Stomach (tissue), 9 donors: ENCODE data around the gene SMTNL2. TPM values are rescaled to one million over a fixed set of nuclear protein-coding genes. Genes with fewer than 3 reads are reported as not detected.

Experiments used
- DNase-seq, 2 donors: peaks; one replicate each; pipeline versions ENCODE4 v3.0.0 to v3.0.0-alpha.2; 2013 to 2019
- H3K27ac ChIP-seq, 5 donors: fragments of 200-600 bp in 4 of 5; sonication (generic) in 4 of 5; one replicate each; pipeline ENCODE4 v1.5.1; 2013 to 2019; ENCODE audit warnings: mild to moderate bottlenecking in 1 of 5, moderate library complexity in 1 of 5
- H3K27me3 ChIP-seq, 3 donors: fragments of 200-600 bp; sonication (generic); one replicate each; pipeline ENCODE4 v1.5.1; 2017 to 2019; ENCODE audit warnings: mixed run types in 1 of 3
- H3K36me3 ChIP-seq, 4 donors: fragments of 200-600 bp; sonication (generic); 1 replicate in 3 of 4; 2 replicates in 1 of 4; pipeline ENCODE4 v1.5.1; 2016 to 2019
- H3K4me1 ChIP-seq, 4 donors: fragments of 200-600 bp; sonication (generic); one replicate each; pipeline ENCODE4 v1.5.1; 2016 to 2019
- H3K4me3 ChIP-seq, 4 donors: fragments of 200-600 bp; sonication (generic) in 3 of 4; one replicate each; pipeline ENCODE4 v1.5.1; 2016 to 2019; ENCODE audit warnings: mild to moderate bottlenecking in 1 of 4
- H3K9me3 ChIP-seq, 4 donors: fragments of 200-600 bp; sonication (generic); one replicate each; pipeline ENCODE4 v1.5.1; 2016 to 2019
- EP300 ChIP-seq: sonication (generic); formaldehyde crosslinking; IDR thresholded peaks from one replicate; pipeline ENCODE4 v1.6.1; 2017; ENCODE audit warnings: antibody characterized with exemption
- POLR2A ChIP-seq, 4 donors: fragments of 450-650 bp; IDR thresholded peaks; one replicate each; pipeline ENCODE4 v1.6.1; 2016; ENCODE audit warnings: antibody characterized with exemption in 4 of 4, control low read depth in 2 of 4, mild to moderate bottlenecking in 1 of 4, moderate library complexity in 1 of 4
- POLR2AphosphoS5 ChIP-seq, 3 donors: sonication (generic); formaldehyde crosslinking; IDR thresholded peaks; one replicate each; pipeline ENCODE4 v1.6.1; 2016; ENCODE audit warnings: antibody characterized with exemption in 3 of 3
- WGBS, 5 donors: extraction: QIAGEN DNeasy Blood & Tissue Kit in 3 of 5; methylation state at CpG; one replicate each; pipeline versions ENCODE4 v1.1.5 to v1.1.7; 2013 to 2018; 5-methylcytosine and 5-hydroxymethylcytosine counted together
- intact Hi-C: fragments of 100-400 bp; cut with DNase I; formaldehyde crosslinking; loops from one replicate; pipeline ENCODE4 v1.15.1; 2023; ENCODE audit warnings: low total_unique reads
- polyA plus RNA-seq, 3 donors: library from polyadenylated mRNA; stranded (reverse); fragments of 200-250 nt; gene quantifications; one replicate each; pipeline ENCODE4 v1.2.3, GENCODE V29; 2013
- total RNA-seq, 5 donors: library from RNA; depleted of rRNA; stranded (reverse); fragments of >200 nt; gene quantifications; one replicate each; pipeline versions ENCODE4 v1.1.0 to v1.2.3, GENCODE V29; 2014 to 2016
- TF ChIP-seq, protein P1 (sequence below), 7 experiments: fragments of 450-650 bp in 4 of 7; fragments of 200-600 bp in 3 of 7; sonication (generic) in 3 of 7; IDR thresholded peaks; one replicate each; pipeline ENCODE4 v1.5.1; 2016 to 2019; ENCODE audit warnings: antibody characterized with exemption in 7 of 7, control low read depth in 2 of 7, mild to moderate bottlenecking in 1 of 7
- donor health status: healthy with polysubstance abuse.
- donor health status: Bipolar disorder and iron deficiency.
- donor health status: healthy.

SMTNL2 gene
- total and polyA plus RNA-seq, 8 donors, result 0.50 to 1.9 (median 1.5) TPM; not detected in 4

DNA sequence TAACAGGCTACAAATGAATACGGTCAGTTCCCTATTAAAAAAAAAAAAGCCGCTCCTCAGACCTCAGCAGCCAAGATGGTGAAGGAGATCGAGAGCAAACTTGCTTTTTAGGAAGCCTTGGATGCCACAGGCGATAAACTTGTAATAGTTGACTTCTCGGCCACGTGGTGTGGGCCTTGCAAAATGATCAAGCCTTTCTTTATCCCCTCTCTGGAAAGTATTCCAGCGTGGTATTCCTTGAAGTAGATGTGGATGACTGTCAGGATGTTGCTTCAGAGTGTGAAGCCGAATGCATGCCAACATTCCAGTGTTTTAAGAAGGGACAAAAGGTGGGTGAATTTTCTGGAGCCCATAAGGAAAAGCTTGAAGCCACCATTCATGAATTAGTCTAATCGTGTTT, 12.2 kb upstream of the SMTNL2 start:
- Histone ChIP-seq H3K9me3 (no peaks in the 10 kb centered on the region), H3K36me3 (no peaks in the 10 kb centered on the region), H3K27me3 (peaks cover 0 to 3% (median 0%) of the 10 kb centered on the region in 3 donors), H3K27ac (no peak overlapping the region), H3K4me3 (no peak overlapping the region), H3K4me1 (no peaks in the 10 kb centered on the region)
- WGBS, 5 donors, result 77 to 83% (median 78%) methylated on average over 9 of the region's 9 CpGs
- TF ChIP-seq POLR2A (IDR thresholded peaks at IDR 0.05), result no peak
- TF ChIP-seq, protein P1, sequence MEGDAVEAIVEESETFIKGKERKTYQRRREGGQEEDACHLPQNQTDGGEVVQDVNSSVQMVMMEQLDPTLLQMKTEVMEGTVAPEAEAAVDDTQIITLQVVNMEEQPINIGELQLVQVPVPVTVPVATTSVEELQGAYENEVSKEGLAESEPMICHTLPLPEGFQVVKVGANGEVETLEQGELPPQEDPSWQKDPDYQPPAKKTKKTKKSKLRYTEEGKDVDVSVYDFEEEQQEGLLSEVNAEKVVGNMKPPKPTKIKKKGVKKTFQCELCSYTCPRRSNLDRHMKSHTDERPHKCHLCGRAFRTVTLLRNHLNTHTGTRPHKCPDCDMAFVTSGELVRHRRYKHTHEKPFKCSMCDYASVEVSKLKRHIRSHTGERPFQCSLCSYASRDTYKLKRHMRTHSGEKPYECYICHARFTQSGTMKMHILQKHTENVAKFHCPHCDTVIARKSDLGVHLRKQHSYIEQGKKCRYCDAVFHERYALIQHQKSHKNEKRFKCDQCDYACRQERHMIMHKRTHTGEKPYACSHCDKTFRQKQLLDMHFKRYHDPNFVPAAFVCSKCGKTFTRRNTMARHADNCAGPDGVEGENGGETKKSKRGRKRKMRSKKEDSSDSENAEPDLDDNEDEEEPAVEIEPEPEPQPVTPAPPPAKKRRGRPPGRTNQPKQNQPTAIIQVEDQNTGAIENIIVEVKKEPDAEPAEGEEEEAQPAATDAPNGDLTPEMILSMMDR (IDR thresholded peaks at IDR 0.05), result no peak
- TF ChIP-seq EP300, result no peak
- no peak for TF ChIP-seq POLR2AphosphoS5 (IDR thresholded peaks at IDR 0.05)
- DNase-seq, result no peak
- intact Hi-C loops, result loop anchor here (5.0 kb wide), 1 partner anchor 50 kb away; no protein-coding TSS in a partner anchor

DNA sequence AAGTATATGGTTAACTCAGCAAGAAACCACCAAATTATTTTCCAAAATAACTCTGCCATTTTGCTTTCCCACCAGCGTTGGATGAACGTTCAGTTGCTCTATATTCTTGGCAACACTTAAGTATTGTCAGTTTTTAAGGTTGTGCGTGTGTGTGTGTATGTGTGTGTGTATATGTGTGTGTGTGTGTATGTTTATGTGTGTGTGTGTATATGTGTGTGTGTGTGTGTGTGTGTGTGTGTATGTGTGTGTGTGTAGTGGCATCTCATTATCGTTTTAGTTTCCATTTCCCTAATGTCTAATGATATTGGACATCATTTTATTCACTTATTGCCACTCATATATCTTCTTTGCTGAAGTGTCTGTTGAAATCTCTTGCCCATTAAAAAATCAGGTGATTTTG, 11.2 kb upstream of the SMTNL2 start:
- peaks cover 0 to 6% (median 0%) of the 10 kb centered on the region in 3 donors for H3K27me3 ChIP-seq
- no peak overlapping the region for H3K4me3 ChIP-seq
- WGBS, 5 donors, result 73 to 84% (median 77%) methylated on average over 4 of the region's 4 CpGs
- TF ChIP-seq EP300 (no peak), POLR2A (IDR thresholded peaks at IDR 0.05) (no peak), POLR2AphosphoS5 (IDR thresholded peaks at IDR 0.05) (no peak)
- TF ChIP-seq, protein P1 (IDR thresholded peaks at IDR 0.05), result no peak
- no peaks in the 10 kb centered on the region for H3K4me1 ChIP-seq
- no peak overlapping the region for H3K27ac ChIP-seq
- no peak for DNase-seq
- no peaks in the 10 kb centered on the region for H3K36me3 ChIP-seq
- no peaks in the 10 kb centered on the region for H3K9me3 ChIP-seq
- intact Hi-C loops, result loop anchor here (5.0 kb wide), 1 partner anchor 49 kb away; no protein-coding TSS in a partner anchor

DNA sequence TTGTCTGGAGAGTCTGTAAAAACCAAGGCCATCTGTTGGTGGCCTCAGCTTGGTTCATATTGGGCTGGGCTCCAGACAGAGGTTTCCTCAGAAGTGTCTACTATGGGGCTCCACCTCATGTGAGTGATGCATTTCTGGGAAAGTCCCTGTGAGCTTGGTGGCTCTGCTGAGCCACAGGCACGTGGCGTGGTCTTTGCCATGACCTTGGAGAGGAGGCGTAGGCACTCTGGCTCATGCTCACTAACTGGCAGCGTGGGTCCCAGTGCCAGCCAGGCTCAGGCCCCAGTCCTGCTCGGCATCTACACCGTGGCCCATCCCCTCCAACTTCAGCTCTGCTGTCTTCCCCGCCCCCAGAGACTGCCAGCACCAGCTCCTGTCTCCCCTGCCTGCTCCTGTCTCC, 10.7 kb upstream of the SMTNL2 start:
- peaks cover 0 to 6% (median 0%) of the 10 kb centered on the region in 3 donors for H3K27me3 ChIP-seq
- no peaks in the 10 kb centered on the region for H3K9me3 ChIP-seq
- H3K4me3 ChIP-seq, result no peak overlapping the region
- H3K27ac ChIP-seq, result no peak overlapping the region
- no peak for DNase-seq
- no peaks in the 10 kb centered on the region for H3K36me3 ChIP-seq
- TF ChIP-seq POLR2A (IDR thresholded peaks at IDR 0.05), result no peak
- no peaks in the 10 kb centered on the region for H3K4me1 ChIP-seq
- intact Hi-C loops, result loop anchor here (5.0 kb wide), 1 partner anchor 49 kb away; no protein-coding TSS in a partner anchor
- 45 to 73% (median 60%) methylated on average over 7 of the region's 7 CpGs for WGBS, 5 donors

DNA sequence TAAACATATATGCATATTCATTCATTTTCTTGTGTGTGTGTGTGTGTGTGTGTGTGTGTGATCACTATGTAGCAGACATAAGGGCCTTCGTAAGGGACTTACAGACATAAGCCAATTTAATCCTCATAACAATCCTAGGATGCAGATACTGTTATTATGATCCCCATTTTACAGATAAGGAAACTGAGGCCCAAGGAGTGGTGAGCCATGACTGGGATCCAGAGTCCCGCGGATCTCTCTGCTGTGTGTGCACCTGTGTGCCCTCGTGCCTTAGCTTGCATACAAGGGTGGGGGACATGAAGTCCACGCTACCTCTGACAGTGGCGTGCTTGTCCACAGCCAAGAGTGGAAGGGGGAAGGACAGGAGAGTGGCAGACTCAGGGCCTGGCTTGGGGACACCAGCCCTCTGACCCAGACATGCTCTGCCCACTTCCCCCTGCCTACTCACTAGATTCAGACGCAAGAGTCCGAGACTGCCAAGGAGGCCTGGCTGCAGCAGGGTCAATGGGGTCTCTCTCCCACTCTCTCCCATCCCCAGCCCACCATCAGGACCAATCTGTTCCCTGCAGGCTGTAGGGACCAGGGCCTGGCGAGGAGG, 9.8 kb upstream of the SMTNL2 start:
- DNase-seq, result no peak
- 91 to 96% (median 94%) methylated on average over 9 of the region's 9 CpGs for WGBS, 5 donors
- no peaks in the 10 kb centered on the region for H3K4me1 ChIP-seq
- H3K36me3 ChIP-seq, result no peaks in the 10 kb centered on the region
- H3K4me3 ChIP-seq, result no peak overlapping the region
- H3K27ac ChIP-seq, result no peak overlapping the region
- intact Hi-C loops, result loop anchor here (5.0 kb wide), 1 partner anchor 48 kb away; no protein-coding TSS in a partner anchor
- H3K9me3 ChIP-seq, result no peaks in the 10 kb centered on the region
- H3K27me3 ChIP-seq, result peaks cover 0 to 6% (median 0%) of the 10 kb centered on the region in 3 donors
- TF ChIP-seq, protein P1 (IDR thresholded peaks at IDR 0.05), result no peak
- TF ChIP-seq POLR2A (IDR thresholded peaks at IDR 0.05) (no peak), POLR2AphosphoS5 (IDR thresholded peaks at IDR 0.05) (no peak), EP300 (no peak)

DNA sequence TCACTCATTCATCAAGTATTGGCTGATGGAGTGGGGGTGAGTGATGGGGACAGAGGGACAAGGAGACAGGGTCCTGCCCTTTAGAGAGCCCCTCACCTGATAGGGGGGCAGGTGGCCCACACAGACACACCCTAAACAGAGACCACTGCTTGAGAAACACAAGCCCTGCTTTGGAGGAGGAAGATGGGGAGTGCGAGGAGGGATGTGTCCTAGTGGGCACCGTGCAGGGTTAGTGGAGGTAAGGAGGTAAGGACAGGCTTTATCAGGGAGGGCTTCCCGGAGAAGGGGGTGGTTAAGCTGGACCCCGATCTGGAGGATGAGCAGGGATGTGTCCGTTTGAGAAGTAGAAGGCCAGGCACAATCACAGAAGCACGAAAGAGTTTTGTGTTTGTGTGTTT, 8.2 kb upstream of the SMTNL2 start:
- Histone ChIP-seq H3K36me3 (no peaks in the 10 kb centered on the region), H3K4me3 (no peak overlapping the region), H3K27ac (no peak overlapping the region), H3K27me3 (peaks cover 0 to 17% (median 0%) of the 10 kb centered on the region in 3 donors), H3K9me3 (no peaks in the 10 kb centered on the region), H3K4me1 (no peaks in the 10 kb centered on the region)
- TF ChIP-seq POLR2AphosphoS5 (IDR thresholded peaks at IDR 0.05) (no peak), POLR2A (IDR thresholded peaks at IDR 0.05) (no peak), EP300 (no peak)
- TF ChIP-seq, protein P1 (IDR thresholded peaks at IDR 0.05), result no peak
- intact Hi-C loops, result no loop called here
- DNase-seq, result no peak
- 79 to 87% (median 83%) methylated on average over 6 of the region's 6 CpGs for WGBS, 5 donors
